ENCODE results near the gene LCE1D.

LCE1D gene

DNA sequence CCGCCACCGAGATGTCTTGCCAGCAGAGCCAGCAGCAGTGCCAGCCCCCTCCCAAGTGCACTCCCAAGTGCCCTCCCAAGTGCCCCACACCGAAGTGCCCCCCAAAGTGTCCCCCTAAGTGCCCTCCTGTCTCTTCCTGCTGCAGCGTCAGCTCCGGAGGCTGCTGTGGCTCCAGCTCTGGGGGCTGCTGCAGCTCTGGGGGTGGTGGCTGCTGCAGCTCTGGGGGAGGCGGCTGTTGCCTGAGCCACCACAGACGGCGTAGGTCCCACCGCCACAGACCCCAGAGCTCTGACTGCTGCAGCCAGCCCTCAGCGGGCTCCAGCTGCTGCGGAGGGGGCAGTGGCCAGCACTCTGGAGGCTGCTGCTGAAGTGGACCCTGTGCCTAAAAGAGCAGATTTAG, 20.2 kb upstream of the LCE1D start:
- H3K27ac ChIP-seq, result no peak overlapping the region
- TF ChIP-seq, protein P1, sequence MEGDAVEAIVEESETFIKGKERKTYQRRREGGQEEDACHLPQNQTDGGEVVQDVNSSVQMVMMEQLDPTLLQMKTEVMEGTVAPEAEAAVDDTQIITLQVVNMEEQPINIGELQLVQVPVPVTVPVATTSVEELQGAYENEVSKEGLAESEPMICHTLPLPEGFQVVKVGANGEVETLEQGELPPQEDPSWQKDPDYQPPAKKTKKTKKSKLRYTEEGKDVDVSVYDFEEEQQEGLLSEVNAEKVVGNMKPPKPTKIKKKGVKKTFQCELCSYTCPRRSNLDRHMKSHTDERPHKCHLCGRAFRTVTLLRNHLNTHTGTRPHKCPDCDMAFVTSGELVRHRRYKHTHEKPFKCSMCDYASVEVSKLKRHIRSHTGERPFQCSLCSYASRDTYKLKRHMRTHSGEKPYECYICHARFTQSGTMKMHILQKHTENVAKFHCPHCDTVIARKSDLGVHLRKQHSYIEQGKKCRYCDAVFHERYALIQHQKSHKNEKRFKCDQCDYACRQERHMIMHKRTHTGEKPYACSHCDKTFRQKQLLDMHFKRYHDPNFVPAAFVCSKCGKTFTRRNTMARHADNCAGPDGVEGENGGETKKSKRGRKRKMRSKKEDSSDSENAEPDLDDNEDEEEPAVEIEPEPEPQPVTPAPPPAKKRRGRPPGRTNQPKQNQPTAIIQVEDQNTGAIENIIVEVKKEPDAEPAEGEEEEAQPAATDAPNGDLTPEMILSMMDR (IDR thresholded peaks at IDR 0.05), result no peak
- TF ChIP-seq ZFX (IDR thresholded peaks at IDR 0.05; ENCODE audit: borderline replicate concordance), result no peak

DNA sequence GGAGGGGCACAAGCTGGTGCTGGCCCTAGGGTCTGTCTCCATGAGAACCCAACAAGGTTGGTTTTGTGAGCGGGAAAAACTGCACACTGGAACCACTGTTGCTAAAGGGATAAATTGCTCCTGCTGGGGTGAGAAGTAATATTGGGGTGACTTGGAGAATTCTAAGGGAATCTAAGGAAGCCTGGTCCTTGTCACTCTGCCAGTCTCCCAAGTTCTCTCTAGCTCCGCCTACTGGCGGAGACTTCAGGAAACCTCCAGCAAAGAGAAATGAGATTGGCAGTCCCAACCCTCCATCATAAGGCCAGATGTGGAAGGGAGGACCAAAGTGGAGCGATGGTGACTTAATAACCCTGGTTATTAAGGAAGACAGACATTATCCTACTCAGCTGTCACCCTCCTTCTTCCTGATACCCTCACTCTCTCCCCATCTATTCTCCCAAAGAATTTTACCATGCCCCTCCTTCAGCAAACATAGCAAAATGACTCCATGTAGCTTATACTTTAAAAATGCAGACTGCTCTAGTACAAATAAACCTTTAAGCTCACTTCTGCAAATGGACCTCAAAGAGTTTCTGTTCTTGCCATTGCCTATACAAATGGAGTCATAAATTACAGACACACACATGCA, 18.9 kb upstream of the LCE1D start:
- no peak for TF ChIP-seq ZFX (IDR thresholded peaks at IDR 0.05; ENCODE audit: borderline replicate concordance)
- TF ChIP-seq, protein P1 (IDR thresholded peaks at IDR 0.05), result peak; percentile 89
- no peak overlapping the region for H3K27ac ChIP-seq

DNA sequence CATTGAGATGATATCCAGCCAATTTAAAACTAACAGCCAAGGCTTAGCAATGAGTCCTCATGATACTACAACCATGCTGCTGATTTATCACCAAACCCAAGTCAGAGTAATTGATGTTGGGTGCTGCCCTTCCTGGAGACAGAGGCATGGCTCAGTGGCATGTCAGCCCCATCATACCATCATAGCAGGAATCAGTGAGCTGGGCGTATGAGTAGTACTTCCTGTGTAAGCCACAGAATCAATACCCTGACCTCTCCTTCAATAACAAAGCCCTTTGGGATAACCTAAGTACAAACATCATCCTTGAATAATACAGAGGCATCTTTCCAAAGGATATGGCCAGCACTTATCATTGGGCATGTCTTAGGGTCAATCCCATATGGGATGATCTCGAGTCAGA, 13.4 kb upstream of the LCE1D start:
- no peak overlapping the region for H3K27ac ChIP-seq
- TF ChIP-seq ZFX (IDR thresholded peaks at IDR 0.05; ENCODE audit: borderline replicate concordance), result no peak
- TF ChIP-seq, protein P1 (IDR thresholded peaks at IDR 0.05), result no peak

DNA sequence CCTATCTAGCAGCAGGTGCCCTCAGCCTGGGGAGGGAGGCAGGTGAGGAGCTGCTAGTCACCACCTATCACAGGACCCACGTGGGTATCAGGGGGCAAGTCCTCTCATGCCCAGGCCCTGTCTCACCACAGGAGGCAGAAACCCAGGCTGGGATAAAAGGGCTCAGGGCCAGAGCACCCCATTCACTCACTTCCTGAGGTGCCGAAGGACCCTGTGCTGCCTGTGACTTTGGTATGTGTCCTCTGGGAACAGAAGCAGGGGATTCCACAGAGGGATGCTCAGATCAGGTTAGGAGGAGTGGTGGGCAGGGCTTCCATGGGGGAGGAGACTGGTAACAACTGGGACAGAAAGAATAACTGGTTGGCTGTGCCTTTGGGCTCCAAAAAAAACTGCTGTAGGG, 10.4 kb upstream of the LCE1D start, which contains the start of gene LCE1E:
TSS of gene LCE1E (plus strand) at position 181 of the 400 bp plus-strand sequence. CDS start 1,043 bp downstream, outside the sequence.
- H3K27ac ChIP-seq, result no peak within 1 kb of the TSS
- TF ChIP-seq, protein P1 (IDR thresholded peaks at IDR 0.05), result no peak
- TF ChIP-seq ZFX (IDR thresholded peaks at IDR 0.05; ENCODE audit: borderline replicate concordance), result no peak

DNA sequence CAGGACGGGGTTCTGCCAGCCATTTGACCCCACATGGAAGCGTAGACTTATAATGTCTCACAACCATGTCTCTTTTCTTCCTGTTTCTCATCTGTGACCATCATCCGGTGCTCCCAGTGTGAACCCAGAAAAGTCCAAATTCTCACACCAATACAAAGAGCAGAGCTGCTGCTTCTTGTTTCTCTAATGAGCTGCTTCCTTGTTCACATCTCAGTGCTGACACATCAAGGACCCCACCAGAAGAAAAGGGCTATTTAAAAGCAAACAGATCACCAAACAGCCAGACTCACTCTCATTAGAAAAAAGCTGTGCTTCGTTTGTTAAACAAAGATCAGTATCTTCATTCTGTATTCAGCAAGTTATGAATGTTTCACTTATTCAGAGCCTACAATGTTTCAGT, 835 bp upstream of the LCE1D start:
- no peak for TF ChIP-seq ZFX (IDR thresholded peaks at IDR 0.05; ENCODE audit: borderline replicate concordance)
- H3K27ac ChIP-seq, result no peak overlapping the region

DNA sequence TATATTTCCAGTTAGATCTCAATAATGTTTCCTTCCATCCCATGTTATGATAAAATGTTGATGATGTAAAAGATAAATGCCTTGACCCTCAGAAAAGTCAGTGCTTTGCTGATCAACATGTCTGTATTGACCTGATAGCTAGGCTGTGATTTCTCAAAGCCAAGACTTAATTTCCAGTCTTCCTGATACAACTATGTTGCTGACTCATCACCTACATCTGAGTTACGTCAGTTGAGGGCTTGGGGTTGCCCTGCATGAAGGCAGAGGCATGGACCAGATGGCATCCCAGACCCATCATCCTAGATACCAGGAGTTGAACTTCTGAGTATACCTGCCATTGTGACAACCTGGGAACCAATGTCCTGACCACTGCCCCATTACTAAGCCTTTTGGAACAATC, 4.8 kb downstream of the LCE1D start:
- H3K27ac ChIP-seq, result no peak overlapping the region
- no peak for TF ChIP-seq ZFX (IDR thresholded peaks at IDR 0.05; ENCODE audit: borderline replicate concordance)
- TF ChIP-seq, protein P1 (IDR thresholded peaks at IDR 0.05), result no peak

DNA sequence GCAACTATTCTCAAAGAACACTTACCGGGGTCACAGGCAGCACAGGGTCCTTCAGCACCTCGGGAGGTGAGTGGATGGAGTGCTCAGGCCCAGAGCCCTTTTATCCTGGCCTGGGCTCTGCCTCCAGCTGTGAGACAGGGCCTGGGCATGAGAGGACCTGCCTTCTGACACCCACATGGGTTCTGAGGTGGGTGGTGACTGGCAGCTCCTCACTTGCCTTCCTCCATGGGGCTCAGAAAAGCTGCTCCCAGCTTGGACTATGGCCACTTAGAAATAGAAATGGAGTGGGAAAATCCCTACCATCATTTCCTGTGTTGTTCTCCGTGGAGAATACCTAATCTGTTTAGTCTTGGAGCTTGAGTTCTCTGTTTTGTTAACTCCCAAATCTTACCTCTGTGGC, 10.1 kb downstream of the LCE1D start, which contains the start of gene LCE1C:
TSS of gene LCE1C (minus strand) at position 76 of the 400 bp plus-strand sequence. CDS start 1,173 bp downstream, outside the sequence.
- TF ChIP-seq, protein P1 (IDR thresholded peaks at IDR 0.05), result no peak
- no peak for TF ChIP-seq ZFX (IDR thresholded peaks at IDR 0.05; ENCODE audit: borderline replicate concordance)
- H3K27ac ChIP-seq, result no peak within 1 kb of the TSS

All from 22Rv1 (cell line).